SK-N-SH (cell line): ENCODE results near the gene STIL.
"Not testable (repeated sequence)": the region's sequence is repeated elsewhere in the genome, so short reads cannot be mapped to it uniquely, and the experiment has no call there.

Experiments
- POLR2AphosphoS5 ChIP-seq: IDR thresholded peaks from 2 replicates; pipeline ENCODE4 v1.6.1; 2012; ENCODE audit warnings: low read depth, low read length
- TF ChIP-seq, protein P1 (sequence below): fragments of 200-600 bp; sonication (generic); IDR thresholded peaks from 2 replicates; pipeline ENCODE4 v1.6.1; 2017; ENCODE audit warnings: antibody characterized with exemption, mild to moderate bottlenecking, moderate library complexity

DNA sequence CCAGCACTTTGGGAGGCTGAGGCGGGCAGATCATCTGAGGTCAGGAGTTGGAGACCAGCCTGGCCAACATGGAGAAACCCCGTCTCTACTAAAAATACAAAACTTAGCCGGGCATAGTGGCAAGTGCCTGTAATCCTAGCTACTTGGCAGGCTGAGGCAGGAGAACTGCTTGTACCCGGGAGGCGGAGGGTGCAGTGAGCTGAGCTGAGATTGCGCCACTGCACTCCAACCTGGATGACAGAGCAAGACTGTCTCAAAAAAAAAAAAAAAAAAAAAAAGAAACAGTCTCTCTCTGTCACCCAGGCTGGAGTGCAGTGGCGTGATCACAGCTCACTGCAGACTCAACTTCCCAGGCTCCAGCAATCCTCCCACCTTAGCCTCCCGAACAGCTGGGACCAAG lies 48.4 kb downstream of the STIL start:
- TF ChIP-seq, protein P1, sequence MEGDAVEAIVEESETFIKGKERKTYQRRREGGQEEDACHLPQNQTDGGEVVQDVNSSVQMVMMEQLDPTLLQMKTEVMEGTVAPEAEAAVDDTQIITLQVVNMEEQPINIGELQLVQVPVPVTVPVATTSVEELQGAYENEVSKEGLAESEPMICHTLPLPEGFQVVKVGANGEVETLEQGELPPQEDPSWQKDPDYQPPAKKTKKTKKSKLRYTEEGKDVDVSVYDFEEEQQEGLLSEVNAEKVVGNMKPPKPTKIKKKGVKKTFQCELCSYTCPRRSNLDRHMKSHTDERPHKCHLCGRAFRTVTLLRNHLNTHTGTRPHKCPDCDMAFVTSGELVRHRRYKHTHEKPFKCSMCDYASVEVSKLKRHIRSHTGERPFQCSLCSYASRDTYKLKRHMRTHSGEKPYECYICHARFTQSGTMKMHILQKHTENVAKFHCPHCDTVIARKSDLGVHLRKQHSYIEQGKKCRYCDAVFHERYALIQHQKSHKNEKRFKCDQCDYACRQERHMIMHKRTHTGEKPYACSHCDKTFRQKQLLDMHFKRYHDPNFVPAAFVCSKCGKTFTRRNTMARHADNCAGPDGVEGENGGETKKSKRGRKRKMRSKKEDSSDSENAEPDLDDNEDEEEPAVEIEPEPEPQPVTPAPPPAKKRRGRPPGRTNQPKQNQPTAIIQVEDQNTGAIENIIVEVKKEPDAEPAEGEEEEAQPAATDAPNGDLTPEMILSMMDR, result not testable (repeated sequence)
- TF ChIP-seq POLR2AphosphoS5, result not testable (repeated sequence)
